ENCODE measurements around the gene ISG20. TPM values are rescaled to one million over a fixed set of nuclear protein-coding genes. Genes with fewer than 3 reads are reported as not detected.

The ISG20 gene
- total and polyA plus RNA-seq, 4 donors: 6.8 to 36.5 (median 14.3) TPM

- TF ChIP-seq CTCF (IDR thresholded peaks at IDR 0.05; ENCODE audit: low read depth, low read length, missing input control): no peak
Observed at GRCh38 chr15:88646951-88647350, 8.1 kb downstream of the ISG20 start (continued).

GRCh38 chr15:88647351-88648105, 8.7 kb downstream of the ISG20 start:
- peak overlapping the region; percentile 74 to 79 for H3K27ac ChIP-seq (ENCODE audit: low read depth in 1 of 2, low read length in 2 of 2)

More at GRCh38 chr15:88647351-88648105, 8.7 kb downstream of the ISG20 start:
- 63% methylated on average over 11 of the region's 11 CpGs for WGBS
- TF ChIP-seq FOXA2 (IDR thresholded peaks at IDR 0.05) (no peak), TAF1 (conservative IDR thresholded peaks at IDR 0.05) (no peak), MAX (IDR thresholded peaks at IDR 0.05) (no peak), GABPA (IDR thresholded peaks at IDR 0.05 in 1 of 2, conservative IDR thresholded peaks at IDR 0.05 in 1 of 2) (no peak), ATF3 (IDR thresholded peaks at IDR 0.05) (no peak), FOXA1 (IDR thresholded peaks at IDR 0.05) (no peak), RAD21 (IDR thresholded peaks at IDR 0.05) (peak in 1 of 2 donors; percentile 29), HNF4A (conservative IDR thresholded peaks at IDR 0.05) (peak; percentile 48 to 53), YY1 (IDR thresholded peaks at IDR 0.05) (peak; percentile 14), ZBTB33 (IDR thresholded peaks at IDR 0.05) (no peak), RXRA (IDR thresholded peaks at IDR 0.05) (peak; percentile 57 to 61), HNF4G (IDR thresholded peaks at IDR 0.05) (no peak), REST (IDR thresholded peaks at IDR 0.05) (no peak), JUND (IDR thresholded peaks at IDR 0.05) (no peak), SP1 (IDR thresholded peaks at IDR 0.05) (peak; percentile 36), NR2F2 (IDR thresholded peaks at IDR 0.05) (no peak), EGR1 (IDR thresholded peaks at IDR 0.05; ENCODE audit: low read depth in 2 of 2) (no peak), CTCF (IDR thresholded peaks at IDR 0.05; ENCODE audit: low read depth, low read length, missing input control) (no peak)
- DNase-seq (ENCODE audit: low spot score): peak; percentile 30
- H3K27me3 ChIP-seq (ENCODE audit: control insufficient read depth in 4 of 4, insufficient read depth in 4 of 4, low read length in 3 of 4): no peaks in the 10 kb centered on the region
- H3K9ac ChIP-seq (ENCODE audit: low read depth in 1 of 2, low read length in 2 of 2): no peak overlapping the region
- peaks cover 9 to 24% (median 20%) of the 10 kb centered on the region in 4 donors for H3K4me1 ChIP-seq (ENCODE audit: control insufficient read depth in 4 of 4, insufficient read depth in 4 of 4, low read length in 3 of 4)
- H3K36me3 ChIP-seq (ENCODE audit: control insufficient read depth in 4 of 4, insufficient read depth in 3 of 4, low read depth in 1 of 4, low read length in 3 of 4): no peaks in the 10 kb centered on the region
- no peak overlapping the region for H3K4me3 ChIP-seq (ENCODE audit: low read depth in 1 of 3, low read length in 3 of 3)
- H3K9me3 ChIP-seq (ENCODE audit: control insufficient read depth in 4 of 4, low read length in 3 of 4): no peaks in the 10 kb centered on the region
